DOHH2 (cell line): Measurements from ENCODE around the gene PTTG1.

Experiments
- H3F3A ChIP-seq: fragments of 200-600 bp; sonication (generic), shearing (Covaris generic); 2 replicates; pipeline ENCODE4 v1.6.0; 2016; ENCODE audit warnings: antibody characterized with exemption, mild to moderate bottlenecking; ENCODE audit not compliant: control insufficient read depth, insufficient read depth
- H3K27ac ChIP-seq: fragments of 200-600 bp; sonication (generic); 2 replicates; pipeline ENCODE4 v1.5.1; 2014; ENCODE audit warnings: low read depth, mild to moderate bottlenecking, low read length, moderate library complexity
- H3K27me3 ChIP-seq: fragments of 200-600 bp; sonication (generic); 2 replicates; pipeline ENCODE4 v1.6.1; 2014; ENCODE audit warnings: mild to moderate bottlenecking, low read length, mixed read lengths; ENCODE audit not compliant: control insufficient read depth
- H3K36me3 ChIP-seq: fragments of 200-600 bp; sonication (generic); 2 replicates; pipeline ENCODE4 v1.6.1; 2014; ENCODE audit warnings: mild to moderate bottlenecking, low read length, moderate library complexity, mixed read lengths; ENCODE audit not compliant: control insufficient read depth
- H3K4me1 ChIP-seq: fragments of 200-600 bp; sonication (generic); 2 replicates; pipeline ENCODE4 v1.6.1; 2014; ENCODE audit warnings: mild to moderate bottlenecking, low read length, mixed read lengths; ENCODE audit not compliant: control insufficient read depth
- H3K4me2 ChIP-seq: fragments of 200-600 bp; sonication (generic); 2 replicates; pipeline ENCODE4 v1.6.0; 2014; ENCODE audit warnings: mild to moderate bottlenecking, low read length, moderate library complexity
- H3K4me3 ChIP-seq: fragments of 200-600 bp; sonication (generic); 2 replicates; pipeline ENCODE4 v1.5.1; 2014; ENCODE audit warnings: mild to moderate bottlenecking, low read length, mixed read lengths
- H3K79me2 ChIP-seq: fragments of 200-600 bp; sonication (generic); 2 replicates; pipeline ENCODE4 v1.6.1; 2014; ENCODE audit warnings: mild to moderate bottlenecking, low read length, mixed read lengths; ENCODE audit not compliant: control insufficient read depth
- H3K9me2 ChIP-seq: fragments of 200-600 bp; sonication (generic); replicated peaks from 2 replicates; pipeline ENCODE4 v1.6.1; 2014; ENCODE audit warnings: mild to moderate bottlenecking, low read length, mixed read lengths; ENCODE audit not compliant: control insufficient read depth
- H3K9me3 ChIP-seq: fragments of 200-600 bp; sonication (generic); 2 replicates; pipeline ENCODE4 v1.6.1; 2014; ENCODE audit warnings: antibody characterized with exemption, low read length, mixed read lengths; ENCODE audit not compliant: control insufficient read depth, insufficient read depth
- H4K20me1 ChIP-seq: fragments of 200-600 bp; sonication (generic); 2 replicates; pipeline ENCODE4 v1.6.0; 2014; ENCODE audit warnings: low read depth, mild to moderate bottlenecking, antibody characterized with exemption, low read length, moderate library complexity; ENCODE audit not compliant: control insufficient read depth, insufficient read depth
- EZH2phosphoT487 ChIP-seq: fragments of 200-600 bp; sonication (generic); IDR thresholded peaks from 2 replicates; pipeline ENCODE4 v1.6.1; 2017; ENCODE audit warnings: borderline replicate concordance, mild to moderate bottlenecking, antibody characterized with exemption, low read length, moderate library complexity, mixed read lengths
- TF ChIP-seq, protein P1 (sequence below): fragments of 200-600 bp; sonication (generic); IDR thresholded peaks from one replicate; pipeline ENCODE4 v1.5.1; 2014; ENCODE audit warnings: antibody characterized with exemption, mild to moderate bottlenecking, low read depth, low read length; ENCODE audit not compliant: poor library complexity, severe bottlenecking

Gene PTTG1

DNA sequence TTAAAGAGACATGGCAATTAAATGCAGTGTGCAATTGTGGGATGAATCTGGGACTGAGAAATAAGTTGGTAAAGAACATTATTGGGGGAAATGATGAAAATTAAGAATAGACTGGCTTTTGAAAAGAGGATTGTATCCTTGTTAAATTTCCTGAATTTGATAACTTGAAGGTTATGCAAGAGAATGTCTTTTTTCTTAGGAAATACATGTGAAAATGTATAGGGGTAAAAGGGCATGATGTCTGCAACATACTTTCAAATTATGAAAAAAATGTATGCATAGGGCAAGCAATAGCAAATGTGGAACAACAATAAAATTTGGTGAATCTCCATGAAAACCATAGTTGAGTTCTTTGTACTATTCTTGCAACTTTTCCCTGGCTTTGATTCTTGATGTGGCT lies 24.1 kb downstream of the PTTG1 start:
- H3K9me2 ChIP-seq = no peaks in the 10 kb centered on the region
- H3K4me2 ChIP-seq = no peak overlapping the region
- H3K79me2 ChIP-seq = no peaks in the 10 kb centered on the region
- H3K4me3 ChIP-seq = no peak overlapping the region
- no peaks in the 10 kb centered on the region for H3K27me3 ChIP-seq
- no peaks in the 10 kb centered on the region for H3K9me3 ChIP-seq
- H3K4me1 ChIP-seq = peaks cover 18% of the 10 kb centered on the region
- H3K36me3 ChIP-seq = no peaks in the 10 kb centered on the region
- no peaks in the 10 kb centered on the region for H4K20me1 ChIP-seq
- TF ChIP-seq, protein P1, sequence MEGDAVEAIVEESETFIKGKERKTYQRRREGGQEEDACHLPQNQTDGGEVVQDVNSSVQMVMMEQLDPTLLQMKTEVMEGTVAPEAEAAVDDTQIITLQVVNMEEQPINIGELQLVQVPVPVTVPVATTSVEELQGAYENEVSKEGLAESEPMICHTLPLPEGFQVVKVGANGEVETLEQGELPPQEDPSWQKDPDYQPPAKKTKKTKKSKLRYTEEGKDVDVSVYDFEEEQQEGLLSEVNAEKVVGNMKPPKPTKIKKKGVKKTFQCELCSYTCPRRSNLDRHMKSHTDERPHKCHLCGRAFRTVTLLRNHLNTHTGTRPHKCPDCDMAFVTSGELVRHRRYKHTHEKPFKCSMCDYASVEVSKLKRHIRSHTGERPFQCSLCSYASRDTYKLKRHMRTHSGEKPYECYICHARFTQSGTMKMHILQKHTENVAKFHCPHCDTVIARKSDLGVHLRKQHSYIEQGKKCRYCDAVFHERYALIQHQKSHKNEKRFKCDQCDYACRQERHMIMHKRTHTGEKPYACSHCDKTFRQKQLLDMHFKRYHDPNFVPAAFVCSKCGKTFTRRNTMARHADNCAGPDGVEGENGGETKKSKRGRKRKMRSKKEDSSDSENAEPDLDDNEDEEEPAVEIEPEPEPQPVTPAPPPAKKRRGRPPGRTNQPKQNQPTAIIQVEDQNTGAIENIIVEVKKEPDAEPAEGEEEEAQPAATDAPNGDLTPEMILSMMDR = no peak
- no peak for TF ChIP-seq EZH2phosphoT487
- H3K27ac ChIP-seq = no peak overlapping the region
- no peaks in the 10 kb centered on the region for H3F3A ChIP-seq

DNA sequence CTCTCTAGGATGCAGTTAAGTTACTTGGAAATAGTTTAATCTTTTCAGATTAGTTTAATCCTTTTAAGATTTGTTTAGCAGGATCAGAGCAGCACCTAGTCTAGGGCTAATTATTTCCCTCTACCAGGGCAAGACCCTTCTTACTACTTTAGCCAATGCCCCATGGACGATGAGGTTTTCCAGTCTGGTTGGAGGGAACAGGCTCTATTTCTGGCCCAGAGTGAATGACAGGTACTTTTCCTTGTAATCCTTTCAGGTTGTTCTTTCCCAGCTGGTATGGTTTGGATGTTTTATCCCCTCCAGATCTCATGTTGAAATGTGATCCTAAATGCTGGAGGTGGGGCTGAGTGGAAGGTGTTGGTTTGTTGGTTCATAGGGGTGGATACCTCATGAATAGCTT lies 27.2 kb downstream of the PTTG1 start:
- no peaks in the 10 kb centered on the region for H3K9me3 ChIP-seq
- H3K36me3 ChIP-seq = no peaks in the 10 kb centered on the region
- H3K27ac ChIP-seq = no peak overlapping the region
- H3K79me2 ChIP-seq = no peaks in the 10 kb centered on the region
- H4K20me1 ChIP-seq = no peaks in the 10 kb centered on the region
- peaks cover 17% of the 10 kb centered on the region for H3K4me1 ChIP-seq
- H3K9me2 ChIP-seq = no peaks in the 10 kb centered on the region
- no peaks in the 10 kb centered on the region for H3K27me3 ChIP-seq
- no peaks in the 10 kb centered on the region for H3F3A ChIP-seq
- no peak overlapping the region for H3K4me2 ChIP-seq
- H3K4me3 ChIP-seq = no peak overlapping the region
- TF ChIP-seq, protein P1 = no peak
- TF ChIP-seq EZH2phosphoT487 = no peak

DNA sequence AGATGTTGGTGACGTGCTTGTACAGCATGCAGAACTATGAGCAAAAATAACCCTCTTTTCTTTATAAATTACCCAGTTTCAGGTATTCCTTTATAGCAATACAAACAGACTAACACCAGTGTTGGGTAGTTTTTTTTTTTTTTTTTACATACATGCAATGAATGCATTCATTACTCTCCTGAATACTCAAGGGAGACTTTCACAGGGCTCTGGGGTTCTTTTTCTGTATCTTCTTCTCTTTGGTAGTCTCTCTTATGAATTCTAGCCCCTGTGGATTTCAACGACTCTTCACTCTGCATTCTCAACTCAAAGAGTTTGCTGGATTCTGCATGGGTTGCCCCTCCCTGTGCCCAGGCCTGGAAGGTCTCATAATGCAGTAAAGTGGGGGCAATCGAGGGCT lies 27.8 kb downstream of the PTTG1 start:
- Histone ChIP-seq H3F3A (no peaks in the 10 kb centered on the region), H3K36me3 (no peaks in the 10 kb centered on the region), H3K79me2 (no peaks in the 10 kb centered on the region), H3K27ac (no peak overlapping the region), H3K9me3 (no peaks in the 10 kb centered on the region), H3K4me1 (peaks cover 17% of the 10 kb centered on the region), H4K20me1 (no peaks in the 10 kb centered on the region), H3K27me3 (no peaks in the 10 kb centered on the region), H3K9me2 (no peaks in the 10 kb centered on the region), H3K4me2 (no peak overlapping the region), H3K4me3 (no peak overlapping the region)
- TF ChIP-seq EZH2phosphoT487 = no peak

DNA sequence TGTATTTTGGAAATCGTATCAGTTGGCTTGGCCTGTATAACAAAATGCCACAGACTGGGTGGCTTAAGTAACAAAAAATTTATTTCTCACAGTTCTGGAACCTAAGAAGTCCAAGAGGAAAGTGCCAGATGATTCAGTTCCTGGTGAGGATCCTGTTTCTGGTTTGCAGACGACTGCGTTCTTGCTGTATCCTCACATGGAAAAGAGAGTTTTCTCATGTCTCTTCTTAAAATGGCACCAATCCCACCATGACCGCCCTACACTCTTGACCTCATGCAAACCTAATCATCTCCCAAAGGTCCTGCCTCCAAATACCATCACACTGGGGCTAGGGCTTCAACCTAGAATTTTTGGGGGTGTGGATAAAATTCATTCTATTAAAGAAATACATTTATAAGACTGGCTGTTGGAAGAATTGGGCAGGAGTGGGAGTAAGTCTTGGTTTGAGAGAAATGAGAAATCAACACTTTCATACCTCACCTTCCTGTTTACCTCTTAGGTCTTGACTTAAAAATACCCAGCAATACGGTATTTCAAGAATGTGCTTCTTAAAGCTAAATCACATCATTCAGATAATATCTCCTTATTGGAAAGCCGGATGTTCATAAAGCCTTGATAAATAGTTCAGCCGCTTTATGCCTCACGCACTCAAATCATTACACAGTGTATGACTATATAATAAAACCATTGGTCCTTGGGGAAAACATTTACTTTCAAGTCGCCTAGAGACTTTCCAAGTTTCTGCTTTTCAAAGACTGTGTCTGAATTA lies 28.7 kb downstream of the PTTG1 start:
- H3K27ac ChIP-seq = no peak overlapping the region
- H3F3A ChIP-seq = no peaks in the 10 kb centered on the region
- no peaks in the 10 kb centered on the region for H3K27me3 ChIP-seq
- no peak for TF ChIP-seq EZH2phosphoT487
- TF ChIP-seq, protein P1 = no peak
- no peak overlapping the region for H3K4me3 ChIP-seq
- no peaks in the 10 kb centered on the region for H3K9me2 ChIP-seq
- H3K36me3 ChIP-seq = no peaks in the 10 kb centered on the region
- H4K20me1 ChIP-seq = no peaks in the 10 kb centered on the region
- H3K79me2 ChIP-seq = no peaks in the 10 kb centered on the region
- H3K9me3 ChIP-seq = no peaks in the 10 kb centered on the region
- H3K4me1 ChIP-seq = peaks cover 17% of the 10 kb centered on the region
- no peak overlapping the region for H3K4me2 ChIP-seq
